Activated CD8-positive, alpha-beta memory T cell treated with anti-CD3 and anti-CD28 coated beads for 1 hour (primary cell): ENCODE data around the gene SRI.
"Not testable (repeated sequence)": the region's sequence is repeated elsewhere in the genome, so short reads cannot be mapped to it uniquely, and the experiment has no call there.

Experiments
- DNase-seq, 2 donors: peaks; one replicate each; pipeline ENCODE4 v3.0.0-alpha.2; 2020; ENCODE audit warnings: low read depth in 1 of 2; ENCODE audit errors: extremely low read depth in 1 of 2

Gene SRI

GRCh38 chr7:88184848-88185304 lies 35.0 kb downstream of the SRI start:
- DNase-seq: no peak

GRCh38 chr7:88183051-88183450 lies 36.8 kb downstream of the SRI start:
- no peak for DNase-seq

- DNase-seq: no peak
Measured at GRCh38 chr7:88176190-88176589, 43.6 kb downstream of the SRI start.

GRCh38 chr7:88172842-88173241 lies 47.0 kb downstream of the SRI start:
- DNase-seq: no peak

- no peak for DNase-seq
Measured at GRCh38 chr7:88169717-88170320, 50.0 kb downstream of the SRI start.

DNA sequence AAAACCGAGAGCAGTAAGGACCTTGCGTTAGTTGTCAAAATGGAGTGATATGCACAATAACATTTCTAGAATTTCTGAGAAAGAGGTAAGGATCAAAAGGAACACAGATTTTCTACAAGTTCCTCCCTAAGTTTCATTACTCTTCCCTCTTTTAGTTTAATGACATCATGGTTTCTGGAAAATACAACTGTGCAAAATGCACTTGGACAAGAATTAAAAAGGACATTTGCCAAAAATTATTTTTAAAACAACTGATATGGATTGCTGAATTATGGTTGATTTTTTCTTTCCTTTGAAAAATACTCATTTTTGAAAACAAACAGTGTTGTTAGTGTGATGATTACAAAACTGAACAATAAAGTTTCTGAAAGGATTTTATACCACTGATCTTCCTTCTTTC lies 52.1 kb downstream of the SRI start:
- DNase-seq: no peak

DNA sequence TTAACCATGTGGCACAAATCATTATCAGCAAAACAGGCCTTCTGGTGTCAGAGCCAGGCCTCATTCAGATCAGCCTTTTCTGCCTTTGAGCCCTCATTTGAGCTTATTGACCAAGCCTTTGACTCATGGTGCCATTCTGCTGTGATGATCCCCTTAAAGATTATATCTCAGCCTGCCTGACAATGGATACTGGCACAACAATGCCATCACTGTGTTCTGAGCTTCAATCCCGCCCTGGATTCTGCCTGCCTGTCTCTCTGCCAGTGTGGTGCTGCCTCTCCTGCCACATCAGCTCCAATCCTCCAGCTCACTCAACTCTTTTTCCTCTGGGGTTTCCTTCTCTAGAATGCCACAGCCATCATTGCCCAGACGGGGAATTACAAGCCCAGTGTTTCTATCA lies 52.6 kb downstream of the SRI start:
- DNase-seq: no peak

- no peak for DNase-seq
Measured at GRCh38 chr7:88165697-88166096, 54.1 kb downstream of the SRI start.

DNA sequence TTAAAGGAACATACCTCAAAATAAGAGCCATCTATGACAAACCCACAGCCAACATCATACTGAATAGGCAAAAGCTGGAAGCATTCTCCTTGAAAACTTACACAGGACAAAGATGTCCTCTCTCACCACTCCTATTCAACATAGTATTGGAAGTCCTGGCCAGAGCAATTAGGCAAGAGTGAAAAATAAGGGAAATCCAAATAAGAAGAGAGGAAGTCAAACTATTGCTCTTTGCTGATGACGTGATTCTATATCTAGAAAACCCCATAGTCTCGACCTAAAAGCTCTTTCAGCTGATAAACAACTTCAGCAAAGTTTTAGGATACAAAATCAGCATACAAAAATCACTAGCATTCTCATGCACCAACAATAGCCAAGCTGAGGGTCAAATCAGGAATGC lies 60.1 kb downstream of the SRI start:
- DNase-seq: not testable (repeated sequence)

DNA sequence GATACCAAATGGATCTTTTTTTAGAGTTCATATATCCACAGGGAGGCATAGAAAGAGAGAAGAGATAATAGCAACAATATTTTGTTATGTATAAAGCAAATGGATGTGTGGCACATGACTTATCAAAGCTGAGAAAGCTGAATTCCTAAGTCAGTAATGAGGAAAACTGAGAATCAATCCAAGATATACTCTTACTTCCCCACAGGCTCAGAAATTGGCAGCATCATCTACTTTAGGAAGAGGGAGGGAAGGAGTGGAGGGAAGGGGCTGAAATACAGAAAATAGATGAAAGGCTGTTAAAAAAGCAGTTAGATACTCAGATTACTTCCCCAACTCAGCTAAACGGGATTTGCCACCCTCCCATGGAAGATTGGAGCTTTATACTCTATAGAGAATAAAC lies 63.5 kb downstream of the SRI start:
- no peak for DNase-seq

DNA sequence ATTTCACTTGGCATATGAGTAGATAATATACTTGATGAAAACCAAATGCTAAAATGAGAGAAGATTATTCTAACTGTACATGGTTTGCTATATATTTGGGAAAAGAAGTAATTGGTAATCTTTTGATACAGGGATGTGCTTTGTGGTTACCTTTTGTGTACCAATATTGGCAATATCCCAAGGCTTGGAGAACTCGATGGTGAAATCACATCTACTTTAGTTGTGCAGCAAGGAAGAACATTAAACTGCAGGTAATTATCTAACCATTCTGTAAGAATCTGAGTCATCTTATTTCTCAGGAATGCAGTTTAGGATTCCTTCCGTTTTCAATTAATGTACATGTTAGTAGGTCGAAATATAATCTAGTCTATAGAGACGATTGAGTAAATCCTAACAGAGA lies 64.1 kb downstream of the SRI start:
- DNase-seq: no peak
